Measurements from ENCODE around the gene FAM193B.

DNA sequence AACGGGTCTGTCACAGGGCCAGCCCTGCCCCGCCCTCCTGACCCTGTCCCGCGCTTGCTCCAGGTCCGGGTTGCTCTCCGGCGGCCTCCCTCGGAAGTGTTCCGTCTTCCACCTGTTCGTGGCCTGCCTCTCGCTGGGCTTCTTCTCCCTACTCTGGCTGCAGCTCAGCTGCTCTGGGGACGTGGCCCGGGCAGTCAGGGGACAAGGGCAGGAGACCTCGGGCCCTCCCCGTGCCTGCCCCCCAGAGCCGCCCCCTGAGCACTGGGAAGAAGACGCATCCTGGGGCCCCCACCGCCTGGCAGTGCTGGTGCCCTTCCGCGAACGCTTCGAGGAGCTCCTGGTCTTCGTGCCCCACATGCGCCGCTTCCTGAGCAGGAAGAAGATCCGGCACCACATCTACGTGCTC, 49.8 kb upstream of the FAM193B start:
- TF ChIP-seq POLR2AphosphoS5 (IDR thresholded peaks at IDR 0.05; ENCODE audit: low read depth, low read length) (no peak), POLR2A (IDR thresholded peaks at IDR 0.05; ENCODE audit: low read depth, low read length) (no peak), TAF1 (IDR thresholded peaks at IDR 0.05; ENCODE audit: low read depth, low read length) (no peak), SPI1 (IDR thresholded peaks at IDR 0.05; ENCODE audit: low read depth, low read length) (no peak)

Measured in GM12891 (cell line).